SU-DHL-6 (cell line): ENCODE data around the gene ATP9A.

Source experiments
- H2AFZ ChIP-seq: fragments of 200-600 bp; sonication (generic); 2 replicates; pipeline ENCODE4 v1.6.1; 2014; ENCODE audit warnings: low read depth, mild to moderate bottlenecking, moderate library complexity, mixed read lengths, antibody characterized with exemption, low read length; ENCODE audit not compliant: severe bottlenecking
- H3F3A ChIP-seq: fragments of 200-600 bp; shearing (Covaris generic); 2 replicates; pipeline ENCODE4 v1.6.0; 2016; ENCODE audit warnings: antibody characterized with exemption, mild to moderate bottlenecking; ENCODE audit not compliant: insufficient read depth
- H3K27ac ChIP-seq: fragments of 200-600 bp; sonication (generic); 2 replicates; pipeline ENCODE4 v1.5.1; 2016; ENCODE audit warnings: low read depth, mild to moderate bottlenecking, low read length, moderate library complexity, mixed read lengths
- H3K27me3 ChIP-seq: fragments of 200-600 bp; sonication (generic), shearing (Covaris generic); 2 replicates; pipeline ENCODE4 v1.6.0; 2014; ENCODE audit warnings: mild to moderate bottlenecking, low read length
- H3K36me3 ChIP-seq: fragments of 200-600 bp; sonication (generic); 2 replicates; pipeline ENCODE4 v1.6.1; 2014; ENCODE audit warnings: mild to moderate bottlenecking, low read length, mixed read lengths
- H3K4me2 ChIP-seq: fragments of 300-600, 200-600 bp; shearing (Covaris generic), sonication (generic); 2 replicates; pipeline ENCODE4 v1.6.0; 2014; ENCODE audit warnings: low read length, low read depth, mild to moderate bottlenecking; ENCODE audit not compliant: poor library complexity, severe bottlenecking
- H3K4me3 ChIP-seq: fragments of 200-600 bp; sonication (generic); 2 replicates; pipeline ENCODE4 v1.5.1; 2014; ENCODE audit warnings: antibody characterized with exemption, low read length, mild to moderate bottlenecking, mixed read lengths; ENCODE audit not compliant: insufficient read depth, poor library complexity, severe bottlenecking
- H3K79me2 ChIP-seq: fragments of 200-600 bp; sonication (generic); 2 replicates; pipeline ENCODE4 v1.6.1; 2014; ENCODE audit warnings: mild to moderate bottlenecking, low read length, moderate library complexity; ENCODE audit not compliant: insufficient read depth
- H3K9ac ChIP-seq: fragments of 200-600 bp; sonication (generic); 2 replicates; pipeline ENCODE4 v1.7.0; 2014; ENCODE audit warnings: mild to moderate bottlenecking, low read length
- H3K9me2 ChIP-seq: fragments of 200-600 bp; sonication (generic); replicated peaks from 2 replicates; pipeline ENCODE4 v1.6.1; 2014; ENCODE audit warnings: low read length; ENCODE audit not compliant: insufficient read depth
- H3K9me3 ChIP-seq: fragments of 200-600 bp; sonication (generic); 2 replicates; pipeline ENCODE4 v1.6.1; 2014; ENCODE audit warnings: low read length, mixed read lengths; ENCODE audit not compliant: insufficient read depth
- H4K20me1 ChIP-seq: fragments of 200-600 bp; sonication (generic); 2 replicates; pipeline ENCODE4 v1.6.1; 2014; ENCODE audit warnings: low read depth, mild to moderate bottlenecking, antibody characterized with exemption, low read length, moderate library complexity, mixed read lengths
- EZH2phosphoT487 ChIP-seq: fragments of 200-600 bp; sonication (generic), shearing (Covaris generic); conservative IDR thresholded peaks from 2 replicates; pipeline ENCODE4 v1.6.1; 2018; ENCODE audit warnings: mild to moderate bottlenecking, antibody characterized with exemption, low read length, moderate library complexity, mixed read lengths
- TF ChIP-seq, protein P1 (sequence below): fragments of 200-600 bp; sonication (generic); IDR thresholded peaks from one replicate; pipeline ENCODE4 v1.5.1; 2017; ENCODE audit warnings: antibody characterized with exemption, mild to moderate bottlenecking, low read length, moderate library complexity; ENCODE audit not compliant: insufficient read depth, poor library complexity, severe bottlenecking

The ATP9A gene

GRCh38 chr20:51595058-51595532 lies 173.1 kb downstream of the ATP9A start:
- TF ChIP-seq, protein P1, sequence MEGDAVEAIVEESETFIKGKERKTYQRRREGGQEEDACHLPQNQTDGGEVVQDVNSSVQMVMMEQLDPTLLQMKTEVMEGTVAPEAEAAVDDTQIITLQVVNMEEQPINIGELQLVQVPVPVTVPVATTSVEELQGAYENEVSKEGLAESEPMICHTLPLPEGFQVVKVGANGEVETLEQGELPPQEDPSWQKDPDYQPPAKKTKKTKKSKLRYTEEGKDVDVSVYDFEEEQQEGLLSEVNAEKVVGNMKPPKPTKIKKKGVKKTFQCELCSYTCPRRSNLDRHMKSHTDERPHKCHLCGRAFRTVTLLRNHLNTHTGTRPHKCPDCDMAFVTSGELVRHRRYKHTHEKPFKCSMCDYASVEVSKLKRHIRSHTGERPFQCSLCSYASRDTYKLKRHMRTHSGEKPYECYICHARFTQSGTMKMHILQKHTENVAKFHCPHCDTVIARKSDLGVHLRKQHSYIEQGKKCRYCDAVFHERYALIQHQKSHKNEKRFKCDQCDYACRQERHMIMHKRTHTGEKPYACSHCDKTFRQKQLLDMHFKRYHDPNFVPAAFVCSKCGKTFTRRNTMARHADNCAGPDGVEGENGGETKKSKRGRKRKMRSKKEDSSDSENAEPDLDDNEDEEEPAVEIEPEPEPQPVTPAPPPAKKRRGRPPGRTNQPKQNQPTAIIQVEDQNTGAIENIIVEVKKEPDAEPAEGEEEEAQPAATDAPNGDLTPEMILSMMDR, result peak; percentile 73
- TF ChIP-seq EZH2phosphoT487, result no peak
- Histone ChIP-seq H2AFZ (peak overlapping the region; percentile 94), H4K20me1 (no peaks in the 10 kb centered on the region), H3K9ac (peak overlapping the region; percentile 12), H3F3A (no peaks in the 10 kb centered on the region), H3K4me3 (no peak overlapping the region), H3K9me2 (no peaks in the 10 kb centered on the region), H3K4me2 (peak overlapping the region; percentile 46), H3K36me3 (no peaks in the 10 kb centered on the region), H3K9me3 (no peaks in the 10 kb centered on the region), H3K27me3 (no peaks in the 10 kb centered on the region), H3K27ac (no peak overlapping the region), H3K79me2 (no peaks in the 10 kb centered on the region)

DNA sequence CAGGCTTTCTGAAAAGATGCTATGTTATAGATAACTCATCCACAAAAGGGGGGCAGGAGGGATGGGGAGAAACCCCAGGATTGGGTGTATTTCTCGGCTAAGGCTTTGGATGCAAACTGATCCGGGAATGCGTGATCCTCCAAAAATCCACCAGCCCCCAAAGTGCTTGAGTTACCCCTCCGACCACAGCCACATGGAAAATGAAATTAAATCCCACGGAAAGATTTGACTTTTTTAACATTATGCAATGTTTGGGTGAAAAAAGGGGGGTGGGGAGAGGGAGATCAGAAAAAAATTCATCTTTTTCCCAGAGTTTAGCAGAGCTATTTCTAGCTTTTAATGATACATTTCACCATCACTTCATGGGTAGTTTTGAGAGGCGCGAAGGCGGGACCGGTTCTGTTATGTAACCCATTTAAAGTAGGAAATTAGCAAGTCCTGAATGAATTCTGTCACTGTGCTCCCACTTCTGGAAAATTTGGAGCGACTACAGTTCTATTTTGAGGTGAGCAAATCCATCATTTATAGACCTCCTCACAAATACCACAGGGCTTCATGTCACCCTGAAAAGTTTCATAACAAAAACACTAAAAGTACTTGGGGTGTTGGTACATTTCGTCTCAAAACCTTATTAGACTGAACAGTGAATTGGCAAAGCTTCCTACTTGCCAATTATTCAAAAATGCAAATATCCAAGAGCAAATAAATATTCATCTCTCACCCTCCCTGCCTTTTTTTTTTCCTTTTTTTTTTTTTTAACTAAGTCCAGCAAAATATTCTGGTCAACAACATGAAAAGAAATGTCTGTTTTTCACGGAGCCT lies 173.7 kb downstream of the ATP9A start:
- Histone ChIP-seq H3K4me3 (no peak overlapping the region), H3K79me2 (no peaks in the 10 kb centered on the region), H3K27ac (no peak overlapping the region), H4K20me1 (no peaks in the 10 kb centered on the region), H3K4me2 (peak overlapping the region; percentile 46), H3F3A (no peaks in the 10 kb centered on the region), H3K9me2 (no peaks in the 10 kb centered on the region), H2AFZ (peak overlapping the region; percentile 94), H3K9ac (peak overlapping the region; percentile 12), H3K36me3 (no peaks in the 10 kb centered on the region), H3K27me3 (no peaks in the 10 kb centered on the region), H3K9me3 (no peaks in the 10 kb centered on the region)
- TF ChIP-seq EZH2phosphoT487, result no peak
- TF ChIP-seq, protein P1, result no peak

DNA sequence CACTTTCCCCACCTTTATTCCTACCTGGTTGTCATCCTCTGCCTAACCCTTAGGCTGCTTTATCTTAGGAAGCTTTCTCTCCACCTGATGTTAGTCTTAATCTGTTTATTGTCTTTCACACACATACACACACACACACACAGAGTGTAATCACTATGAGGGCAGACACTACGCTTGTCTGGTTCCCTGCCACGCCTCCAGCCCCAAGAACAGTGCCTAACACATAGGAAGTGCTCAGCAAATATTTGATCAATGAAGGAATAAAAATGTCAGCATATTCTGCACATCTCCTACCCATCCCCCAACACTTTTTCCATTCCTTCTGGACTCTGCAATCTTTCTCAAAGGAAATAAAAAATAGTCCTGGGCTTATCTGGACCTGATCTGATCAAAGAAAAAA lies 174.6 kb downstream of the ATP9A start:
- Histone ChIP-seq H3K4me2 (no peak overlapping the region), H3K4me3 (no peak overlapping the region), H3K36me3 (no peaks in the 10 kb centered on the region), H3K79me2 (no peaks in the 10 kb centered on the region), H3K9me2 (no peaks in the 10 kb centered on the region), H3F3A (no peaks in the 10 kb centered on the region), H3K9ac (no peak overlapping the region), H4K20me1 (no peaks in the 10 kb centered on the region), H3K9me3 (no peaks in the 10 kb centered on the region), H3K27me3 (no peaks in the 10 kb centered on the region), H2AFZ (no peak overlapping the region), H3K27ac (no peak overlapping the region)
- TF ChIP-seq, protein P1, result no peak
- TF ChIP-seq EZH2phosphoT487, result no peak
